Epidermal melanocyte (primary cell): ENCODE measurements around the gene HRH3.

Experiments
- DNase-seq: peaks from one replicate; pipeline ENCODE4 v3.0.0; 2011; ENCODE audit warnings: low spot score; ENCODE audit not compliant: insufficient read length

Gene HRH3

GRCh38 chr20:62244644-62245108, 24.6 kb upstream of the HRH3 start:
- DNase-seq = no peak

GRCh38 chr20:62243906-62244515, 23.9 kb upstream of the HRH3 start:
- DNase-seq = no peak

- no peak for DNase-seq
Observed at GRCh38 chr20:62243106-62243505, 23.0 kb upstream of the HRH3 start.

- DNase-seq = no peak
Observed at GRCh38 chr20:62242176-62242575, 22.1 kb upstream of the HRH3 start.

- DNase-seq = no peak
Observed at GRCh38 chr20:62241506-62241905, 21.4 kb upstream of the HRH3 start.

- DNase-seq = no peak
Observed at GRCh38 chr20:62240020-62240685, 20.1 kb upstream of the HRH3 start.

- DNase-seq = no peak
Observed at GRCh38 chr20:62239278-62239879, 19.3 kb upstream of the HRH3 start.

GRCh38 chr20:62238569-62239277, 18.6 kb upstream of the HRH3 start:
- DNase-seq = no peak

- peak; percentile 100 for DNase-seq
Observed at GRCh38 chr20:62237801-62238568, 17.9 kb upstream of the HRH3 start, which contains the start of gene OSBPL2. TSS of gene OSBPL2 (plus strand) at chr20:62238521. CDS start at chr20:62256185, 17,664 bp downstream.

GRCh38 chr20:62237514-62237800, 17.4 kb upstream of the HRH3 start:
- DNase-seq = no peak

GRCh38 chr20:62236766-62237513, 16.9 kb upstream of the HRH3 start:
- no peak for DNase-seq

GRCh38 chr20:62236200-62236599, 16.1 kb upstream of the HRH3 start:
- DNase-seq = no peak

- DNase-seq = no peak
Observed at GRCh38 chr20:62235777-62236157, 15.7 kb upstream of the HRH3 start.

GRCh38 chr20:62235001-62235776, 15.1 kb upstream of the HRH3 start:
- DNase-seq = no peak

GRCh38 chr20:62234339-62234738, 14.3 kb upstream of the HRH3 start:
- DNase-seq = no peak

GRCh38 chr20:62233684-62234083, 13.6 kb upstream of the HRH3 start:
- DNase-seq = no peak

- no peak for DNase-seq
Observed at GRCh38 chr20:62232770-62233645, 12.9 kb upstream of the HRH3 start.

- DNase-seq = no peak
Observed at GRCh38 chr20:62232194-62232593, 12.1 kb upstream of the HRH3 start.

GRCh38 chr20:62231292-62231691, 11.2 kb upstream of the HRH3 start:
- no peak for DNase-seq
